ENCODE data around the gene SMYD3. TPM values are rescaled to one million over a fixed set of nuclear protein-coding genes. Genes with fewer than 3 reads are reported as not detected.

SMYD3 gene
- total and polyA plus RNA-seq, 11 donors: 6.3 to 12.1 (median 9.5) TPM

DNA sequence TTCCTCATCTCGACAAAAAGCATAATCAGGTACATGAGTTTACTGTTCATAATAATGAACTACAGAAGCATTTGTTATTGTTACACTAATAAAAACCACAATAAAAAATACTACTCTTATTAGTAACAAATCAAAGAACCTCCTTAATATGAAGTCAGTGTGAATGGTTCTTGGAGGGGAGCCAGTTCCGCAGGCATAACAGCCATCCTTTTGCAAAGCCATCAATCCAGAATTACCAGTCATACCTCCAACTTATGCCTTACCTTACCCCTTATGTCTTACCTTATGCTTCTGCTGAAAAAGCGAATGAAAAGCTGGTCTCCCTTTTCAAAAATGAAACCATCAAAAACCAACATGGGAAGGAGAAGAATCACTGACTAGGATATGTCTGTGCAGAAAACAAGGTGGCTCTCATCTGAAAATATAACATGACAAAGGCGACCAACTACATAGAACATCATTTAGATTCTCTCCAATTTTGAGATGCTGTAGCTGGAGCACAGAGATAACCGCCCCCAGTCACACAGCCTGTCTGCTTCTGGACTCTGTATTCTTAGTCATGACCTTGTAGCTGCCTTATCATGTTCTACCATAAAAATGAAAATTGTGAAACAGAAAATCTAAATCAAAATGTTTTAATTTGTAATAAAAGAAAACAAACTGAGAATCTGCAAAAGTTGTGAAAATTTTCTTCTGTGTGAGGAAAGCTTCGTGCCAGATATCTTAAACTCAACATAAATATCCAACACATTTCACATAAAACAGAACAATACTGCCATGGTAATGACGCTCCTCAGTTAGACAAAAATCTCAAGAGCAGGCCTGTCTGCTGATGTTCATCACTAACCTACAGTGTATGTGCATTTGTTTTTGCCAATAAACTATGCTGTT lies 438.2 kb downstream of the SMYD3 start:
- ATAC-seq (no peak), DNase-seq (no peak)
- intact Hi-C loops (cut with DNase I): no loop called here
- Histone ChIP-seq H3K4me3 (no peak overlapping the region), H3K4me1 (no peaks in the 10 kb centered on the region), H3K27me3 (no peaks in the 10 kb centered on the region), H3K9me3 (no peaks in the 10 kb centered on the region), H3K27ac (no peak overlapping the region), H3K36me3 (no peaks in the 10 kb centered on the region)
- WGBS, 4 donors: 83 to 96% (median 92%) methylated on average over 7 of the region's 7 CpGs
- TF ChIP-seq, protein P1, sequence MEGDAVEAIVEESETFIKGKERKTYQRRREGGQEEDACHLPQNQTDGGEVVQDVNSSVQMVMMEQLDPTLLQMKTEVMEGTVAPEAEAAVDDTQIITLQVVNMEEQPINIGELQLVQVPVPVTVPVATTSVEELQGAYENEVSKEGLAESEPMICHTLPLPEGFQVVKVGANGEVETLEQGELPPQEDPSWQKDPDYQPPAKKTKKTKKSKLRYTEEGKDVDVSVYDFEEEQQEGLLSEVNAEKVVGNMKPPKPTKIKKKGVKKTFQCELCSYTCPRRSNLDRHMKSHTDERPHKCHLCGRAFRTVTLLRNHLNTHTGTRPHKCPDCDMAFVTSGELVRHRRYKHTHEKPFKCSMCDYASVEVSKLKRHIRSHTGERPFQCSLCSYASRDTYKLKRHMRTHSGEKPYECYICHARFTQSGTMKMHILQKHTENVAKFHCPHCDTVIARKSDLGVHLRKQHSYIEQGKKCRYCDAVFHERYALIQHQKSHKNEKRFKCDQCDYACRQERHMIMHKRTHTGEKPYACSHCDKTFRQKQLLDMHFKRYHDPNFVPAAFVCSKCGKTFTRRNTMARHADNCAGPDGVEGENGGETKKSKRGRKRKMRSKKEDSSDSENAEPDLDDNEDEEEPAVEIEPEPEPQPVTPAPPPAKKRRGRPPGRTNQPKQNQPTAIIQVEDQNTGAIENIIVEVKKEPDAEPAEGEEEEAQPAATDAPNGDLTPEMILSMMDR (IDR thresholded peaks at IDR 0.05): no peak
- no peak for TF ChIP-seq POLR2A (IDR thresholded peaks at IDR 0.05)

- H3K4me3 ChIP-seq: no peak overlapping the region
- 80 to 90% (median 82%) methylated on average over 3 of the region's 3 CpGs for WGBS, 4 donors
- TF ChIP-seq, protein P1 (IDR thresholded peaks at IDR 0.05): no peak
- TF ChIP-seq POLR2A (IDR thresholded peaks at IDR 0.05): no peak
- no peaks in the 10 kb centered on the region for H3K36me3 ChIP-seq
- peaks cover 0 to under 1% (median 0%) of the 10 kb centered on the region in 12 donors for H3K4me1 ChIP-seq
- intact Hi-C loops (cut with DNase I): no loop called here
- no peak overlapping the region for H3K27ac ChIP-seq
- H3K27me3 ChIP-seq: no peaks in the 10 kb centered on the region
- no peaks in the 10 kb centered on the region for H3K9me3 ChIP-seq
- ATAC-seq (no peak), DNase-seq (no peak)
These were observed 438.9 kb downstream of the SMYD3 start for GRCh38 chr1:246068217-246068512.

DNA sequence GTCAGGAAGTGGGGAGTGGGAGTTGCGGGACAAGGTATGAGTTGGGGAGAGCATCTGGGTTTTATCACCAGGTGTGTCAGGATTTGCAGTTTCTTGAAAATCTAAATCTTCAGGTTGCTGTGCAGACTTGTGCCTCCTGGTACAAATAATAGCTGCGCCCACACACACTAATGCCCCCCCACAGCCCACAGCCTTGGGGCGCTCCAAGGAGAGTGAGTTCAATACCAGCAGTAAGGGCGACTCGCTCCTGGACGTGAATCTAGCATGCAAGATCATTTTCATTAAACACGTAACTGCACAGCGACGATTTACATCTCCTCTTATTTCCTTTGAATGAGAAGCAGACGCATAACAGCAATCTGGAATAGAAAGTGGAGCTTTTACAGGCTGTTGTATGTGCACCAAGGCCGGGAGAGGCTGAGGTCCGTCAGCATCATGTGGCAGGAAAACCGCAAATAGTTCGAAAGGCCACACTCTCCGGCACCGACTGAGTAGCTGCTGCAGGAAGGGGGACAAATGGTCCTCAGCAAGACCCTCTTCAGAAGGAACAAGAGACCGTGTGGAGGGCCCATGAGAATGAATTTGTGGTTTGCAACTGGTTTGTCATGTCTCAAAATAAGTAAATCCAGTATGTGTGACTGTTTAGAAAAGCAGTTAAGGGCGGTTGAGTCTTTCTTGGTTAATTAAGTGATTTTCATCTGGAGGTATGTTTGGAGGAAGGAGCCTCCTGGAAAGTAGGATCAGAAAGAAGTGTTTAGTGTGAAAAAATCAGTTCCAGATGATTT lies 439.5 kb downstream of the SMYD3 start:
- ATAC-seq (peak in 1 of 4 donors; percentile 34), DNase-seq (no peak)
- WGBS, 4 donors: 76 to 92% (median 81%) methylated on average over 17 to 18 of the region's 18 CpGs
- TF ChIP-seq POLR2A (IDR thresholded peaks at IDR 0.05): no peak
- TF ChIP-seq, protein P1 (IDR thresholded peaks at IDR 0.05): no peak
- Histone ChIP-seq H3K36me3 (no peaks in the 10 kb centered on the region), H3K9me3 (no peaks in the 10 kb centered on the region), H3K27me3 (no peaks in the 10 kb centered on the region), H3K27ac (no peak overlapping the region), H3K4me1 (peaks cover 0 to 5% (median 0%) of the 10 kb centered on the region in 12 donors), H3K4me3 (no peak overlapping the region)
- intact Hi-C loops (cut with DNase I): no loop called here

- WGBS, 4 donors: 88 to 97% (median 90%) methylated on average over 3 of the region's 3 CpGs
- Histone ChIP-seq H3K36me3 (no peaks in the 10 kb centered on the region), H3K27ac (no peak overlapping the region), H3K4me1 (peaks cover 0 to 6% (median 0%) of the 10 kb centered on the region in 12 donors), H3K4me3 (no peak overlapping the region), H3K27me3 (no peaks in the 10 kb centered on the region), H3K9me3 (no peaks in the 10 kb centered on the region)
- DNase-seq: no peak
- TF ChIP-seq POLR2A (IDR thresholded peaks at IDR 0.05): no peak
- TF ChIP-seq, protein P1 (IDR thresholded peaks at IDR 0.05): no peak
- ATAC-seq: no peak
- intact Hi-C loops (cut with DNase I): no loop called here
These were observed 440.5 kb downstream of the SMYD3 start for GRCh38 chr1:246066573-246066972.

Data from heart left ventricle (tissue), 16 donors.